MM.1S (cell line): ENCODE data around the gene GPC3.

Experiments
- DNase-seq: peaks from one replicate; pipeline ENCODE4 v3.0.0-alpha.2; 2015
- H2AFZ ChIP-seq: fragments of 300-600 bp; sonication (generic); 2 replicates; pipeline ENCODE4 v1.6.0; 2016; ENCODE audit warnings: antibody characterized with exemption, low read length
- H3F3A ChIP-seq: fragments of 300-600 bp; sonication (generic); 2 replicates; pipeline ENCODE4 v1.6.1; 2016; ENCODE audit warnings: mild to moderate bottlenecking, antibody characterized with exemption, low read length, moderate library complexity, mixed read lengths; ENCODE audit not compliant: insufficient read depth
- H3K27ac ChIP-seq: fragments of 300-600 bp; sonication (generic); 2 replicates; pipeline ENCODE4 v1.5.1; 2016; ENCODE audit warnings: mild to moderate bottlenecking, low read length
- H3K27me3 ChIP-seq: fragments of 300-600 bp; sonication (generic); replicated peaks from 2 replicates; pipeline ENCODE4 v1.6.0; 2016; ENCODE audit warnings: low read length; ENCODE audit not compliant: insufficient read depth
- H3K36me3 ChIP-seq: fragments of 300-600 bp; sonication (generic); replicated peaks from 2 replicates; pipeline ENCODE4 v1.6.1; 2016; ENCODE audit warnings: mild to moderate bottlenecking, low read length, mixed read lengths; ENCODE audit not compliant: insufficient read depth
- H3K4me1 ChIP-seq: fragments of 300-600 bp; sonication (generic); 2 replicates; pipeline ENCODE4 v1.6.1; 2016; ENCODE audit warnings: low read length, mixed read lengths
- H3K4me2 ChIP-seq: fragments of 300-600 bp; sonication (generic); 2 replicates; pipeline ENCODE4 v1.6.0; 2016; ENCODE audit warnings: low read depth, low read length
- H3K4me3 ChIP-seq: fragments of 300-600 bp; sonication (generic); 2 replicates; pipeline ENCODE4 v1.5.1; 2016; ENCODE audit warnings: low read length, mixed read lengths
- H3K79me2 ChIP-seq: fragments of 300-600 bp; sonication (generic); 2 replicates; pipeline ENCODE4 v1.6.1; 2016; ENCODE audit warnings: mixed run types, low read length, mixed read lengths
- H3K9ac ChIP-seq: fragments of 300-600 bp; sonication (generic); 2 replicates; pipeline ENCODE4 v1.6.1; 2016; ENCODE audit warnings: low read length, mixed read lengths
- H3K9me2 ChIP-seq: fragments of 300-600 bp; sonication (generic); replicated peaks from 2 replicates; pipeline ENCODE4 v1.6.1; 2016; ENCODE audit warnings: mild to moderate bottlenecking, low read length, mixed read lengths; ENCODE audit not compliant: insufficient read depth
- H3K9me3 ChIP-seq: fragments of 300-600 bp; sonication (generic); replicated peaks from 2 replicates; pipeline ENCODE4 v1.6.1; 2016; ENCODE audit warnings: mild to moderate bottlenecking, low read length, mixed read lengths; ENCODE audit not compliant: insufficient read depth
- H4K20me1 ChIP-seq: fragments of 300-600 bp; sonication (generic); 2 replicates; pipeline ENCODE4 v1.6.1; 2016; ENCODE audit warnings: mild to moderate bottlenecking, low read length, moderate library complexity, mixed read lengths; ENCODE audit not compliant: insufficient read depth
- CTCF ChIP-seq: fragments of 300-600 bp; sonication (generic); IDR thresholded peaks from 2 replicates; pipeline ENCODE4 v1.5.1; 2016; ENCODE audit warnings: antibody characterized with exemption, low read length, mixed read lengths
- EZH2 ChIP-seq: fragments of 300-600 bp; sonication (generic); optimal IDR thresholded peaks from 2 replicates; pipeline ENCODE3; 2017; ENCODE audit warnings: low read depth, mild to moderate bottlenecking, antibody characterized with exemption, low read length, mixed read lengths
- EZH2phosphoT487 ChIP-seq: fragments of 300-600 bp; sonication (generic); IDR thresholded peaks from 2 replicates; pipeline ENCODE4 v1.6.1; 2018; ENCODE audit warnings: antibody characterized with exemption, low read length

GPC3 gene

GRCh38 chrX:133587071-133587470 lies 398.3 kb downstream of the GPC3 start:
- H4K20me1 ChIP-seq: no peaks in the 10 kb centered on the region
- DNase-seq: no peak
- H3K4me3 ChIP-seq: no peak overlapping the region
- H3K9me2 ChIP-seq: no peaks in the 10 kb centered on the region
- TF ChIP-seq CTCF (no peak), EZH2 (no peak), EZH2phosphoT487 (no peak)
- H3F3A ChIP-seq: no peaks in the 10 kb centered on the region
- H3K4me1 ChIP-seq: peaks cover 6% of the 10 kb centered on the region; the same call in 1 of the 2 replicates
- no peaks in the 10 kb centered on the region for H3K9me3 ChIP-seq
- no peak overlapping the region for H3K27ac ChIP-seq
- no peak overlapping the region for H2AFZ ChIP-seq
- H3K27me3 ChIP-seq: no peaks in the 10 kb centered on the region
- no peak overlapping the region for H3K4me2 ChIP-seq
- H3K36me3 ChIP-seq: no peaks in the 10 kb centered on the region
- no peaks in the 10 kb centered on the region for H3K79me2 ChIP-seq
- no peak overlapping the region for H3K9ac ChIP-seq

- 0 out of 2 replicates have a peak, but pooled peaks cover 2% of the 10 kb centered on the region for H3K4me1 ChIP-seq
- H3K27ac ChIP-seq: no peak overlapping the region
- no peaks in the 10 kb centered on the region for H3K79me2 ChIP-seq
- no peaks in the 10 kb centered on the region for H3K36me3 ChIP-seq
- H3K4me3 ChIP-seq: no peak overlapping the region
- no peaks in the 10 kb centered on the region for H3K9me3 ChIP-seq
- H4K20me1 ChIP-seq: no peaks in the 10 kb centered on the region
- no peaks in the 10 kb centered on the region for H3K9me2 ChIP-seq
- TF ChIP-seq EZH2 (no peak), CTCF (no peak), EZH2phosphoT487 (no peak)
- no peaks in the 10 kb centered on the region for H3F3A ChIP-seq
- no peak overlapping the region for H3K4me2 ChIP-seq
- no peak overlapping the region for H3K9ac ChIP-seq
- H3K27me3 ChIP-seq: no peaks in the 10 kb centered on the region
- no peak for DNase-seq
- H2AFZ ChIP-seq: no peak overlapping the region
Measured at GRCh38 chrX:133586443-133586842, 399.0 kb downstream of the GPC3 start.

GRCh38 chrX:133583825-133584224 lies 401.6 kb downstream of the GPC3 start:
- H3K9me2 ChIP-seq: no peaks in the 10 kb centered on the region
- H3K9me3 ChIP-seq: no peaks in the 10 kb centered on the region
- H3K9ac ChIP-seq: no peak overlapping the region
- H3K4me3 ChIP-seq: no peak overlapping the region
- no peak overlapping the region for H3K4me2 ChIP-seq
- H3K36me3 ChIP-seq: no peaks in the 10 kb centered on the region
- no peak for TF ChIP-seq CTCF
- TF ChIP-seq EZH2: no peak
- no peak for TF ChIP-seq EZH2phosphoT487
- H2AFZ ChIP-seq: no peak overlapping the region
- no peaks in the 10 kb centered on the region for H3F3A ChIP-seq
- no peaks in the 10 kb centered on the region for H3K27me3 ChIP-seq
- DNase-seq: no peak
- no peaks in the 10 kb centered on the region for H3K79me2 ChIP-seq
- no peak overlapping the region for H3K27ac ChIP-seq
- H3K4me1 ChIP-seq: no peaks in the 10 kb centered on the region
- no peaks in the 10 kb centered on the region for H4K20me1 ChIP-seq
